Measurements from ENCODE around the gene HSPA4.
"Not testable (repeated sequence)": the region's sequence is repeated elsewhere in the genome, so short reads cannot be mapped to it uniquely, and the experiment has no call there.

HSPA4 gene

GRCh38 chr5:133041157-133041784 is 10.5 kb upstream of the HSPA4 start:
- Histone ChIP-seq H3K4me1 (ENCODE audit: insufficient read depth, low read length, poor library complexity, severe bottlenecking) (no peaks in the 10 kb centered on the region), H3K27me3 (ENCODE audit: insufficient read depth, low read length, poor library complexity, severe bottlenecking) (no peaks in the 10 kb centered on the region), H3K9me3 (ENCODE audit: insufficient read depth, low read depth, low read length) (no peaks in the 10 kb centered on the region), H4K20me1 (ENCODE audit: insufficient read depth, low read length, poor library complexity, severe bottlenecking) (no peaks in the 10 kb centered on the region), H3K36me3 (ENCODE audit: insufficient read depth, low read length) (no peaks in the 10 kb centered on the region), H2AFZ (ENCODE audit: low read length) (no peak overlapping the region), H3K9me2 (replicated peaks; ENCODE audit: low read depth, low read length) (no peaks in the 10 kb centered on the region), H3K9ac (ENCODE audit: low read depth, low read length, poor library complexity, severe bottlenecking) (no peak overlapping the region), H3K4me2 (ENCODE audit: low read depth, low read length, poor library complexity, severe bottlenecking) (no peak overlapping the region), H3F3A (ENCODE audit: low read depth) (no peaks in the 10 kb centered on the region), H3K79me2 (ENCODE audit: insufficient read depth, low read length) (no peaks in the 10 kb centered on the region), H3K4me3 (ENCODE audit: low read length, poor library complexity, severe bottlenecking) (no peak overlapping the region)
- no peak for TF ChIP-seq EZH2phosphoT487 (IDR thresholded peaks at IDR 0.05; ENCODE audit: borderline replicate concordance)
- TF ChIP-seq CTCF (conservative IDR thresholded peaks at IDR 0.05; ENCODE audit: low read length), result no peak

GRCh38 chr5:133041910-133042309 is 9.9 kb upstream of the HSPA4 start:
- TF ChIP-seq CTCF (conservative IDR thresholded peaks at IDR 0.05; ENCODE audit: low read length) (no peak), EZH2phosphoT487 (IDR thresholded peaks at IDR 0.05; ENCODE audit: borderline replicate concordance) (no peak)
- H4K20me1 ChIP-seq (ENCODE audit: insufficient read depth, low read length, poor library complexity, severe bottlenecking), result no peaks in the 10 kb centered on the region
- H3K9me3 ChIP-seq (ENCODE audit: insufficient read depth, low read depth, low read length), result no peaks in the 10 kb centered on the region
- H3K4me2 ChIP-seq (ENCODE audit: low read depth, low read length, poor library complexity, severe bottlenecking), result no peak overlapping the region
- no peak overlapping the region for H2AFZ ChIP-seq (ENCODE audit: low read length)
- H3K79me2 ChIP-seq (ENCODE audit: insufficient read depth, low read length), result no peaks in the 10 kb centered on the region
- no peaks in the 10 kb centered on the region for H3K4me1 ChIP-seq (ENCODE audit: insufficient read depth, low read length, poor library complexity, severe bottlenecking)
- H3K27me3 ChIP-seq (ENCODE audit: insufficient read depth, low read length, poor library complexity, severe bottlenecking), result no peaks in the 10 kb centered on the region
- H3K36me3 ChIP-seq (ENCODE audit: insufficient read depth, low read length), result no peaks in the 10 kb centered on the region
- no peak overlapping the region for H3K4me3 ChIP-seq (ENCODE audit: low read length, poor library complexity, severe bottlenecking)
- no peaks in the 10 kb centered on the region for H3K9me2 ChIP-seq (replicated peaks; ENCODE audit: low read depth, low read length)
- no peaks in the 10 kb centered on the region for H3F3A ChIP-seq (ENCODE audit: low read depth)
- no peak overlapping the region for H3K9ac ChIP-seq (ENCODE audit: low read depth, low read length, poor library complexity, severe bottlenecking)

- H3K4me3 ChIP-seq (ENCODE audit: low read length, poor library complexity, severe bottlenecking); H2AFZ ChIP-seq (ENCODE audit: low read length); H3K4me2 ChIP-seq (ENCODE audit: low read depth, low read length, poor library complexity, severe bottlenecking); H3K9me3 ChIP-seq (ENCODE audit: insufficient read depth, low read depth, low read length); H3F3A ChIP-seq (ENCODE audit: low read depth); H3K9ac ChIP-seq (ENCODE audit: low read depth, low read length, poor library complexity, severe bottlenecking); H3K9me2 ChIP-seq (replicated peaks; ENCODE audit: low read depth, low read length); H3K4me1 ChIP-seq (ENCODE audit: insufficient read depth, low read length, poor library complexity, severe bottlenecking); H4K20me1 ChIP-seq (ENCODE audit: insufficient read depth, low read length, poor library complexity, severe bottlenecking); H3K27me3 ChIP-seq (ENCODE audit: insufficient read depth, low read length, poor library complexity, severe bottlenecking); H3K36me3 ChIP-seq (ENCODE audit: insufficient read depth, low read length): not testable (repeated sequence)
- peaks cover 10% of the 10 kb centered on the region for H3K79me2 ChIP-seq (ENCODE audit: insufficient read depth, low read length)
These were observed 5.3 kb upstream of the HSPA4 start for GRCh38 chr5:133046560-133046959.

- Histone ChIP-seq H3K27me3 (ENCODE audit: insufficient read depth, low read length, poor library complexity, severe bottlenecking) (peaks cover 4% of the 10 kb centered on the region), H2AFZ (ENCODE audit: low read length) (no peak overlapping the region), H3K4me3 (ENCODE audit: low read length, poor library complexity, severe bottlenecking) (no peak overlapping the region), H3K4me2 (ENCODE audit: low read depth, low read length, poor library complexity, severe bottlenecking) (no peak overlapping the region), H3K36me3 (ENCODE audit: insufficient read depth, low read length) (no peaks in the 10 kb centered on the region), H3K4me1 (ENCODE audit: insufficient read depth, low read length, poor library complexity, severe bottlenecking) (peaks cover 4% of the 10 kb centered on the region), H3K79me2 (ENCODE audit: insufficient read depth, low read length) (peaks cover 16% of the 10 kb centered on the region), H3F3A (ENCODE audit: low read depth) (peaks cover 9% of the 10 kb centered on the region; the same call in 1 of the 2 replicates), H3K9me2 (replicated peaks; ENCODE audit: low read depth, low read length) (no peaks in the 10 kb centered on the region), H3K9ac (ENCODE audit: low read depth, low read length, poor library complexity, severe bottlenecking) (no peak overlapping the region), H4K20me1 (ENCODE audit: insufficient read depth, low read length, poor library complexity, severe bottlenecking) (peaks cover 5% of the 10 kb centered on the region), H3K9me3 (ENCODE audit: insufficient read depth, low read depth, low read length) (no peaks in the 10 kb centered on the region)
- TF ChIP-seq CTCF (conservative IDR thresholded peaks at IDR 0.05; ENCODE audit: low read length) (no peak), EZH2phosphoT487 (IDR thresholded peaks at IDR 0.05; ENCODE audit: borderline replicate concordance) (no peak)
These were observed 4.4 kb upstream of the HSPA4 start for GRCh38 chr5:133047404-133047803.
